ENCODE results near the gene CD207. TPM values are rescaled to one million over a fixed set of nuclear protein-coding genes. Genes with fewer than 3 reads are reported as not detected.

Gene CD207
- total RNA-seq, 2 donors from 2014 or later = not detected

GRCh38 chr2:70834106-70834505 is 1.5 kb downstream of the CD207 start:
- Mint-ChIP-seq H3K9me3 (peaks cover 0 to under 1% of the 10 kb centered on the region in 2 donors), H3K27ac (no peak overlapping the region), H3K36me3 (peaks cover 0 to 7% of the 10 kb centered on the region in 2 donors)
- ATAC-seq = no peak
- DNase-seq (ENCODE audit: low spot score in 2 of 2) = no peak

- no peak for DNase-seq (ENCODE audit: low spot score in 2 of 2)
- no peak for ATAC-seq
- Mint-ChIP-seq H3K27ac (no peak overlapping the region), H3K36me3 (peaks cover 0 to 11% of the 10 kb centered on the region in 2 donors), H3K9me3 (peaks cover 0 to 5% of the 10 kb centered on the region in 2 donors)
Measured at GRCh38 chr2:70833246-70833645, 2.4 kb downstream of the CD207 start.

- H3K27ac Mint-ChIP-seq = no peak overlapping the region
- DNase-seq (ENCODE audit: low spot score in 2 of 2) (no peak), ATAC-seq (no peak)
- peaks cover 0 to 5% of the 10 kb centered on the region in 2 donors for H3K9me3 Mint-ChIP-seq
- H3K36me3 Mint-ChIP-seq = peaks cover 0 to 11% of the 10 kb centered on the region in 2 donors
Measured at GRCh38 chr2:70832386-70832785, 3.2 kb downstream of the CD207 start.

- ATAC-seq (no peak), DNase-seq (ENCODE audit: low spot score in 2 of 2) (no peak)
- no peak overlapping the region for H3K27ac Mint-ChIP-seq
- H3K36me3 Mint-ChIP-seq = peaks cover 0 to 11% of the 10 kb centered on the region in 2 donors
- peaks cover 0 to 5% of the 10 kb centered on the region in 2 donors for H3K9me3 Mint-ChIP-seq
Measured at GRCh38 chr2:70831861-70832260, 3.8 kb downstream of the CD207 start.

GRCh38 chr2:70830366-70830765 is 5.2 kb downstream of the CD207 start:
- ATAC-seq (no peak), DNase-seq (ENCODE audit: low spot score in 2 of 2) (no peak)
- peaks cover 0 to 11% of the 10 kb centered on the region in 2 donors for H3K36me3 Mint-ChIP-seq
- H3K9me3 Mint-ChIP-seq = peaks cover 0 to 5% of the 10 kb centered on the region in 2 donors
- peak overlapping the region; percentile 10 to 48 for H3K27ac Mint-ChIP-seq

GRCh38 chr2:70829916-70830315 is 5.7 kb downstream of the CD207 start:
- no peak for ATAC-seq
- Mint-ChIP-seq H3K9me3 (peaks cover 0 to 5% of the 10 kb centered on the region in 2 donors), H3K36me3 (peaks cover 0 to 11% of the 10 kb centered on the region in 2 donors), H3K27ac (peak overlapping the region; percentile 10 to 85)
- DNase-seq (ENCODE audit: low spot score in 2 of 2) = no peak

GRCh38 chr2:70828914-70829824 is 6.4 kb downstream of the CD207 start:
- Mint-ChIP-seq H3K36me3 (peaks cover 0 to 11% of the 10 kb centered on the region in 2 donors), H3K27ac (peak overlapping the region; percentile 10 to 85), H3K9me3 (peaks cover 0 to 5% of the 10 kb centered on the region in 2 donors)
- DNase-seq (ENCODE audit: low spot score in 2 of 2) (no peak), ATAC-seq (no peak)

GRCh38 chr2:70828115-70828514 is 7.5 kb downstream of the CD207 start:
- peaks cover 0 to 5% of the 10 kb centered on the region in 2 donors for H3K9me3 Mint-ChIP-seq
- H3K27ac Mint-ChIP-seq = peak overlapping the region in 1 of 2 donors; percentile 62
- DNase-seq (ENCODE audit: low spot score in 2 of 2) (no peak), ATAC-seq (no peak)
- peaks cover 0 to 12% of the 10 kb centered on the region in 2 donors for H3K36me3 Mint-ChIP-seq

GRCh38 chr2:70827388-70827787 is 8.2 kb downstream of the CD207 start:
- no peak for DNase-seq (ENCODE audit: low spot score in 2 of 2)

GRCh38 chr2:70826696-70827350 is 8.8 kb downstream of the CD207 start:
- H3K9me3 Mint-ChIP-seq = peaks cover 0 to 9% of the 10 kb centered on the region in 2 donors
- peaks cover 0 to 20% of the 10 kb centered on the region in 2 donors for H3K36me3 Mint-ChIP-seq
- DNase-seq (ENCODE audit: low spot score in 2 of 2) = no peak
- ATAC-seq = peak; percentile 74 to 88
- H3K27ac Mint-ChIP-seq = peak overlapping the region; percentile 73 to 97

More at GRCh38 chr2:70827388-70827787, 8.2 kb downstream of the CD207 start:
- peaks cover 0 to 19% of the 10 kb centered on the region in 2 donors for H3K36me3 Mint-ChIP-seq
- peak overlapping the region; percentile 73 to 97 for H3K27ac Mint-ChIP-seq
- peaks cover 0 to 9% of the 10 kb centered on the region in 2 donors for H3K9me3 Mint-ChIP-seq
- no peak for ATAC-seq

- Mint-ChIP-seq H3K9me3 (peaks cover 0 to 5% of the 10 kb centered on the region in 2 donors), H3K27ac (no peak overlapping the region), H3K36me3 (peaks cover 0 to 9% of the 10 kb centered on the region in 2 donors)
- ATAC-seq = no peak
- DNase-seq (ENCODE audit: low spot score in 2 of 2) = no peak
Measured at GRCh38 chr2:70823249-70823648, 12.4 kb downstream of the CD207 start.

GRCh38 chr2:70822843-70823242 is 12.8 kb downstream of the CD207 start:
- no peak for ATAC-seq
- no peak for DNase-seq (ENCODE audit: low spot score in 2 of 2)
- Mint-ChIP-seq H3K9me3 (peaks cover 0 to 5% of the 10 kb centered on the region in 2 donors), H3K27ac (peak overlapping the region in 1 of 2 donors; percentile 51), H3K36me3 (peaks cover 0 to 9% of the 10 kb centered on the region in 2 donors)

- peak within 1 kb of the TSS in 1 of 2 donors; percentile 47 for H3K27ac Mint-ChIP-seq
- no peak for DNase-seq (ENCODE audit: low spot score in 2 of 2)
- H3K9me3 Mint-ChIP-seq = peaks cover 0 to 5% of the 10 kb centered on the region in 2 donors
- ATAC-seq = no peak
- peaks cover 0 to 17% of the 10 kb centered on the region in 2 donors for H3K36me3 Mint-ChIP-seq
Measured at GRCh38 chr2:70820499-70820898, 15.1 kb downstream of the CD207 start, which contains the start of gene CLEC4F. CLEC4F (minus strand) TSS chr2:70820599; CDS start chr2:70820523, 76 bp downstream.

- ATAC-seq (peak; percentile 51 to 87), DNase-seq (ENCODE audit: low spot score in 2 of 2) (peak in 1 of 2 donors; percentile 25)
- peaks cover 0 to 5% of the 10 kb centered on the region in 2 donors for H3K9me3 Mint-ChIP-seq
- H3K36me3 Mint-ChIP-seq = peaks cover 0 to 15% of the 10 kb centered on the region in 2 donors
- peak overlapping the region; percentile 41 to 78 for H3K27ac Mint-ChIP-seq
Measured at GRCh38 chr2:70817284-70817954, 18.2 kb downstream of the CD207 start.

- Mint-ChIP-seq H3K36me3 (peaks cover 0 to 14% of the 10 kb centered on the region in 2 donors), H3K9me3 (peaks cover 0 to 5% of the 10 kb centered on the region in 2 donors), H3K27ac (peak overlapping the region; percentile 41 to 78)
- no peak for ATAC-seq
- DNase-seq (ENCODE audit: low spot score in 2 of 2) = no peak
Measured at GRCh38 chr2:70816726-70817125, 18.9 kb downstream of the CD207 start.

Measured in activated naive CD4-positive, alpha-beta T cell treated with anti-CD3 and anti-CD28 coated beads, Interleukin-2, amount 50 U/mL, for 72 hours (primary cell).